Hepatocyte (in vitro differentiated cells): ENCODE results near the gene GJD2.

Experiments
- EZH2 ChIP-seq: fragments of 200-600 bp; sonication (generic); IDR thresholded peaks from 2 replicates; pipeline ENCODE4 v1.6.1; 2016; ENCODE audit warnings: antibody characterized with exemption, mild to moderate bottlenecking, borderline replicate concordance
- EZH2phosphoT487 ChIP-seq: fragments of 200-600 bp; sonication (generic); IDR thresholded peaks from one replicate; pipeline ENCODE4 v1.6.1; 2018; ENCODE audit warnings: antibody characterized with exemption, mild to moderate bottlenecking, low read depth, moderate library complexity; ENCODE audit not compliant: unreplicated experiment, severe bottlenecking
- TF ChIP-seq, protein P1 (sequence below): fragments of 200-600 bp; sonication (generic); IDR thresholded peaks from 2 replicates; pipeline ENCODE4 v1.5.1; 2016; ENCODE audit warnings: antibody characterized with exemption, mild to moderate bottlenecking; ENCODE audit not compliant: poor library complexity

DNA sequence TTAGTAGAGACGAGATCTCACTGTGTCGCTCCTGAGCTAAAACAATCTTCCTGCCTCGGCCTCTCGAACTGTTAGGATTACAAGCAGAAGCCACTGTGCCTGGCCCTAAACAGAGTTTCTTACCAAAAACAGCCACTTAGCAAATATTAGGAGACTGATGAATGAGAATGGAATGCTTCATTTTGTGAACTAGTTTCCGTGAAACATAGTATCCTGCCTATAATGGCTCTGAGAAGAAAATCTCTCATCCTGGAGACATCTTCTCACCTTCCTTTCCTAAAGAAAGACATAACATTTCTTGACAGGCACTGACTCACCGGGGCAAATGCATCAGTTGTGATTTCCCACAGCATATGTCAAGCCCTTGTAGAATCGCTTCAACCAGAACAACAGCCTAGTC lies 44.9 kb downstream of the GJD2 start:
- TF ChIP-seq, protein P1, sequence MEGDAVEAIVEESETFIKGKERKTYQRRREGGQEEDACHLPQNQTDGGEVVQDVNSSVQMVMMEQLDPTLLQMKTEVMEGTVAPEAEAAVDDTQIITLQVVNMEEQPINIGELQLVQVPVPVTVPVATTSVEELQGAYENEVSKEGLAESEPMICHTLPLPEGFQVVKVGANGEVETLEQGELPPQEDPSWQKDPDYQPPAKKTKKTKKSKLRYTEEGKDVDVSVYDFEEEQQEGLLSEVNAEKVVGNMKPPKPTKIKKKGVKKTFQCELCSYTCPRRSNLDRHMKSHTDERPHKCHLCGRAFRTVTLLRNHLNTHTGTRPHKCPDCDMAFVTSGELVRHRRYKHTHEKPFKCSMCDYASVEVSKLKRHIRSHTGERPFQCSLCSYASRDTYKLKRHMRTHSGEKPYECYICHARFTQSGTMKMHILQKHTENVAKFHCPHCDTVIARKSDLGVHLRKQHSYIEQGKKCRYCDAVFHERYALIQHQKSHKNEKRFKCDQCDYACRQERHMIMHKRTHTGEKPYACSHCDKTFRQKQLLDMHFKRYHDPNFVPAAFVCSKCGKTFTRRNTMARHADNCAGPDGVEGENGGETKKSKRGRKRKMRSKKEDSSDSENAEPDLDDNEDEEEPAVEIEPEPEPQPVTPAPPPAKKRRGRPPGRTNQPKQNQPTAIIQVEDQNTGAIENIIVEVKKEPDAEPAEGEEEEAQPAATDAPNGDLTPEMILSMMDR = no peak
- TF ChIP-seq EZH2phosphoT487 (no peak), EZH2 (no peak)
